ACC112 (cell line): ENCODE data around the gene NBPF4.

Experiments
- H2AFZ ChIP-seq: fragments of 200-600 bp; sonication (generic); one replicate; pipeline ENCODE4 v1.6.0; 2017; ENCODE audit warnings: antibody characterized with exemption, low read length; ENCODE audit not compliant: unreplicated experiment
- H3K27ac ChIP-seq: fragments of 200-600 bp; sonication (generic); 2 replicates; pipeline ENCODE4 v1.5.1; 2014; ENCODE audit warnings: low read depth, mild to moderate bottlenecking, antibody characterized with exemption, low read length, moderate library complexity
- H3K27me3 ChIP-seq: fragments of 200-600 bp; sonication (generic); 2 replicates; pipeline ENCODE4 v1.6.1; 2014; ENCODE audit warnings: mild to moderate bottlenecking, antibody characterized with exemption, low read length, moderate library complexity, mixed read lengths; ENCODE audit not compliant: insufficient read depth
- H3K36me3 ChIP-seq: fragments of 200-600 bp; sonication (generic); 2 replicates; pipeline ENCODE4 v1.6.1; 2016; ENCODE audit warnings: mild to moderate bottlenecking, antibody characterized with exemption, low read length, moderate library complexity, mixed read lengths; ENCODE audit not compliant: insufficient read depth
- H3K4me1 ChIP-seq: fragments of 200-600 bp; sonication (generic); one replicate; pipeline ENCODE4 v1.6.1; 2016; ENCODE audit warnings: low read length, mixed read lengths; ENCODE audit not compliant: insufficient read depth, unreplicated experiment, control insufficient read depth
- H3K4me3 ChIP-seq: fragments of 200-600 bp; sonication (generic); 2 replicates; pipeline ENCODE4 v1.5.1; 2014; ENCODE audit warnings: mild to moderate bottlenecking, low read depth, low read length
- H3K79me2 ChIP-seq: fragments of 200-600 bp; sonication (generic); one replicate; pipeline ENCODE4 v1.6.0; 2016; ENCODE audit warnings: low read length; ENCODE audit not compliant: control insufficient read depth, unreplicated experiment, insufficient read depth

NBPF4 gene

GRCh38 chr1:108190001-108190634 is 53.8 kb downstream of the NBPF4 start:
- Histone ChIP-seq H3K79me2 (peaks cover 93% of the 10 kb centered on the region), H3K27me3 (no peaks in the 10 kb centered on the region), H3K27ac (no peak overlapping the region), H3K36me3 (peaks cover 50% of the 10 kb centered on the region), H3K4me1 (peaks cover 13% of the 10 kb centered on the region), H2AFZ (no peak overlapping the region), H3K4me3 (no peak overlapping the region)

DNA sequence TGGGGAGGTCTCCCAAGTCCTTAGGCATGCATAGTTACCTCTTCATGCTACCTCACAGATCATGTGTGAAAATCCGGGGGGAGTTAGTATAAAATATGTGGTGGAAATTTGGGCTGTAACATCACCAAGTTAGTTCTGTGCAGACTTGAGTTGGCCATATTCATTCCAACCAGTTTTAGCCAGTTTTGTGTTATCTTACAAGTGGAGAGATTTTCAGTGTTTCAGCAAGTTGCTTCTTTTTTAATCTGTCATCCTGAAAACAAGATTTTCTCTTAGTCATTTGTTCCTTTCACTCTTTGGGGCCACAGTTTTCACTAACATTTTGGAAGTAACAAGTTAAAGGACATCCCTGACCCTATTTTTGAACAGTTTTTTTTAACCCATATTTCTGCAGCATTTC is 55.1 kb downstream of the NBPF4 start:
- Histone ChIP-seq H2AFZ (no peak overlapping the region), H3K36me3 (peaks cover 50% of the 10 kb centered on the region), H3K27me3 (no peaks in the 10 kb centered on the region), H3K79me2 (peaks cover 88% of the 10 kb centered on the region), H3K4me3 (no peak overlapping the region), H3K4me1 (peaks cover 13% of the 10 kb centered on the region), H3K27ac (no peak overlapping the region)

DNA sequence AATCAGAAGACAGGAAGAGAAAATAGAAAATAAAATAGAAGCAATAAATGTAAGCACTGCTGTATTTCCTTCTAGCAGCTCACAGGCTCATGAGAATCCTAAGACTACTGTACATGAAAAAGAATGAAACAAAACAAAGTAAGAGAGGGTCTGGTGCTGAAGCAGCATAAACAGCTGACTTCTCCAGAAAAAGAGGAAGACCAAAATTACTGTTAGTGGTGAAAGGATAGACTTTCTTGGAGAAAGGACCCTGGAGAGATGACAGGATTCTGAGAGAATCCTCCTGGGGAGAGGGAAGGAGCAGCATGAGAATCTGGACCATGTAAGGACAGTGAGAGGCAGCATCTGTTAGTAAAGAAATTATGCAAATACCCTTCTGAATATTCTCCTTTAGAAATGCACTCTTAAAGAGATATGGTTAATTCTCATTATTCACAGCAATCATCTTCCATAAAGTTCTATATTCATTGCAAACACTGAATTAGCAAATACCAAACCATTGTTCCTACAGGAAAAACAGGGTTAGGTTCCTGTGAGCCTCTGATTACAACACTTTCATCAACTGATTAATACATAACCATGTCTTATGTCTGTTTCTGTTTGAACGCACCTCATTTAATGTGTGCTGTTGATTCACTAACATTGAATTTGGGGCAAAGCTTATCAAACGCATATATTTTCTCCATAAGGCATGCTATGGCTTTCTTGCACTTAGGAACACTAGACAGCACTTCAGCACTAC is 60.7 kb downstream of the NBPF4 start:
- Histone ChIP-seq H2AFZ (no peak overlapping the region), H3K79me2 (peaks cover 48% of the 10 kb centered on the region), H3K4me1 (peaks cover 4% of the 10 kb centered on the region), H3K27me3 (no peaks in the 10 kb centered on the region), H3K36me3 (peaks cover 62% of the 10 kb centered on the region), H3K4me3 (no peak overlapping the region), H3K27ac (no peak overlapping the region)

DNA sequence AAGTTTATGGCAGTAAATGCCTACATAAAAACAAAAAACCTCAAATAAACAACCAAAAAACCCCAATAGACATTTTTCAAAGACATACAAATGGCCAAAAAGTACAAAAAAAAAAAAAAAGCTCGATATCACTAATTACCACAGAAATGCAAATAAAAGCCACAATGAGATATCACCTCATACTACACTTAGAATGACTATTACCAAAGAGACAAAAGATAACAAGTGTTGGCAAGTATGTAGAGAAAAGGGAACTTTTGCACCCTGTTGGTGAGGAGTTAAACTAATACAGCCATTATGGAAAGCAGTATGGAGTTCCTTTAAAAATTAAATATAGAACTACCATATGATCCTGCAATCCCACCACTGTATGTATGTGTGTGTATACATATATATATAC is 64.9 kb downstream of the NBPF4 start:
- no peak overlapping the region for H3K4me3 ChIP-seq
- no peak overlapping the region for H3K27ac ChIP-seq
- H2AFZ ChIP-seq: no peak overlapping the region
- H3K79me2 ChIP-seq: peaks cover 47% of the 10 kb centered on the region
- H3K36me3 ChIP-seq: peaks cover 67% of the 10 kb centered on the region
- peaks cover 4% of the 10 kb centered on the region for H3K4me1 ChIP-seq
- no peaks in the 10 kb centered on the region for H3K27me3 ChIP-seq
